ENCODE data around the gene CHTF8. TPM values are rescaled to one million over a fixed set of nuclear protein-coding genes. Genes with fewer than 3 reads are reported as not detected.

Gene CHTF8
- total RNA-seq, 1 donor from 2014 or later: 134 TPM

DNA sequence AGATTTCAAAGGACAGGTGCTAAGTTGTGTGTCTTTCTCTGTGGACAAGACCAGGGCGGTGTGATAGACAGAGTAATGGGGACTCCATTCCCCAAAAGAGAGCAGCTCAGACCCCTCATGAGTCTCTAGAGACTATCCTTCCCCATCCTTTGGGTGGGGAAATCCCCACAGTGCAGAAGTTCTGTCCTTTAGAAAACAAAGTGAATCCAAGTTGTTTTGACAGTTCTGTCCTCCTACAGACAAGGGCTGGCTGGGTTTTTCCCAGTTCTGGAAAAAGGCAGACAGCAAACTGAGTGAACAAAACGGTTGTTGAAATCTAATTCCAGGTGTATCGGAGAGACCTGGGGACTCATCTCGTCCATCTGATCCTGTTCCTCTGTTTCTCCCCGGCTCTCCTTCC is 37.9 kb downstream of the CHTF8 start:
- CTCF ChIA-PET: no interaction called here
- Mint-ChIP-seq H3K4me3 (no peak overlapping the region), H3K4me1 (no peaks in the 10 kb centered on the region), H3K27me3 (no peaks in the 10 kb centered on the region), H3K27ac (no peak overlapping the region), H3K9me3 (no peaks in the 10 kb centered on the region), H3K36me3 (ENCODE audit: low read depth) (no peaks in the 10 kb centered on the region)
- intact Hi-C loops (cut with micrococcal nuclease): no loop called here
- DNase-seq (no peak), ATAC-seq (ENCODE audit: low read depth) (no peak)
- no peak for TF ChIP-seq CTCF (IDR thresholded peaks at IDR 0.05)
- POLR2A ChIA-PET: no interaction called here

- H3K4me1 Mint-ChIP-seq: no peaks in the 10 kb centered on the region
- ChIA-PET CTCF (no interaction called here), POLR2A (no interaction called here)
- DNase-seq (no peak), ATAC-seq (ENCODE audit: low read depth) (no peak)
- H3K36me3 Mint-ChIP-seq (ENCODE audit: low read depth): no peaks in the 10 kb centered on the region
- H3K27ac Mint-ChIP-seq: no peak overlapping the region
- no peak overlapping the region for H3K4me3 Mint-ChIP-seq
- H3K9me3 Mint-ChIP-seq: no peaks in the 10 kb centered on the region
- no peaks in the 10 kb centered on the region for H3K27me3 Mint-ChIP-seq
- TF ChIP-seq CTCF (IDR thresholded peaks at IDR 0.05): no peak
- intact Hi-C loops (cut with micrococcal nuclease): no loop called here
These were observed 38.4 kb downstream of the CHTF8 start for GRCh38 chr16:69093974-69094373.

- Mint-ChIP-seq H3K4me1 (no peaks in the 10 kb centered on the region), H3K9me3 (no peaks in the 10 kb centered on the region), H3K36me3 (ENCODE audit: low read depth) (peaks cover 13% of the 10 kb centered on the region), H3K4me3 (no peak overlapping the region), H3K27me3 (no peaks in the 10 kb centered on the region), H3K27ac (no peak overlapping the region)
- ChIA-PET CTCF (no interaction called here), POLR2A (no interaction called here)
- no peak for TF ChIP-seq CTCF (IDR thresholded peaks at IDR 0.05)
- ATAC-seq (ENCODE audit: low read depth) (no peak), DNase-seq (no peak)
- intact Hi-C loops (cut with micrococcal nuclease): no loop called here
These were observed 43.1 kb downstream of the CHTF8 start for GRCh38 chr16:69089091-69089910.

GRCh38 chr16:69088684-69089083 is 43.7 kb downstream of the CHTF8 start:
- no peaks in the 10 kb centered on the region for H3K4me1 Mint-ChIP-seq
- ChIA-PET POLR2A (no interaction called here), CTCF (no interaction called here)
- DNase-seq: no peak
- H3K36me3 Mint-ChIP-seq (ENCODE audit: low read depth): peaks cover 19% of the 10 kb centered on the region
- intact Hi-C loops (cut with micrococcal nuclease): no loop called here
- no peak for TF ChIP-seq CTCF (IDR thresholded peaks at IDR 0.05)
- no peak overlapping the region for H3K4me3 Mint-ChIP-seq
- H3K27ac Mint-ChIP-seq: no peak overlapping the region
- no peaks in the 10 kb centered on the region for H3K27me3 Mint-ChIP-seq
- no peaks in the 10 kb centered on the region for H3K9me3 Mint-ChIP-seq
- ATAC-seq (ENCODE audit: low read depth): no peak

DNA sequence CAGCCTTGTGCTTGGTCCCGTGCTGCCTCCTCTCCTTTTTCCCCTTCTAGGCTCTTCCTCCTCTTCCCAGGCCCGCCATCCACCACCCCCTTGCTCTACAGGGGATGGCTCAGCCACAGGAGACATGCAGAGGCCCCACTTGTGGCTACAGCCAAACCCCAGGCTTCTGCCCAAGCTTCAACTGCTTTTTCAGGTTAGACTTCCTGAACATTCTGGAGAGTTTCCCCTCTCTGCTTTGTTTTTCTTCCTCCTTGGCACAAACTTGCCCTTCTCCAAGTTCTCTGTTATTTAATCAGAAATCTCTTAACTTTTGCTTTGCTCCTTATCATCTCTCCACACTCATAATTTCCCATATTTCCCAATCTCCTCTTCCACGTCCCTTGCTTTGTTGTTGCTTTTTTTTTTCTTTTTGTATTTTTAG is 45.2 kb downstream of the CHTF8 start:
- Mint-ChIP-seq H3K4me1 (no peaks in the 10 kb centered on the region), H3K27me3 (no peaks in the 10 kb centered on the region), H3K27ac (no peak overlapping the region), H3K9me3 (no peaks in the 10 kb centered on the region), H3K4me3 (no peak overlapping the region), H3K36me3 (ENCODE audit: low read depth) (peaks cover 29% of the 10 kb centered on the region)
- TF ChIP-seq CTCF (IDR thresholded peaks at IDR 0.05): no peak
- intact Hi-C loops (cut with micrococcal nuclease): no loop called here
- DNase-seq (no peak), ATAC-seq (ENCODE audit: low read depth) (no peak)
- CTCF ChIA-PET: no interaction called here
- POLR2A ChIA-PET: no interaction called here

Measured in activated B cell treated with CpG ODN at 0.5 μM for 24 hours (primary cell).